GM19455 (cell line): Measurements from ENCODE around the gene UTP18.
"Not testable (repeated sequence)": the region's sequence is repeated elsewhere in the genome, so short reads cannot be mapped to it uniquely, and the experiment has no call there.

Experiments
- ATAC-seq: cut with Tn5 transposase; IDR thresholded peaks from one replicate; pipeline ENCODE4 v1.9.1; 2021; ENCODE audit not compliant: unreplicated experiment

The UTP18 gene

GRCh38 chr17:51330861-51331503 is 70.6 kb downstream of the UTP18 start:
- ATAC-seq: not testable (repeated sequence)

GRCh38 chr17:51335006-51335590 is 74.8 kb downstream of the UTP18 start:
- no peak for ATAC-seq

- ATAC-seq: no peak
Measured at GRCh38 chr17:51335883-51336822, 75.8 kb downstream of the UTP18 start.

GRCh38 chr17:51341457-51341856 is 81.1 kb downstream of the UTP18 start:
- ATAC-seq: no peak

- ATAC-seq: no peak
Measured at GRCh38 chr17:51342257-51342656, 81.9 kb downstream of the UTP18 start.

- no peak for ATAC-seq
Measured at GRCh38 chr17:51344532-51344931, 84.2 kb downstream of the UTP18 start.

- no peak for ATAC-seq
Measured at GRCh38 chr17:51346218-51346982, 86.1 kb downstream of the UTP18 start.
